Activated CD4-positive, alpha-beta T cell treated with anti-CD3 and anti-CD28 coated beads, Interleukin-2, amount 10 ng/mL, durations not matched to agents 7 days and 5 days (primary cell): ENCODE measurements around the gene MEG3. TPM values are rescaled to one million over a fixed set of nuclear protein-coding genes. Genes with fewer than 3 reads are reported as not detected.
"Not testable (repeated sequence)": the region's sequence is repeated elsewhere in the genome, so short reads cannot be mapped to it uniquely, and the experiment has no call there.

ENCODE experiments used
- CTCF ChIA-PET: fragments of 350-600 bp; sonication (Branson Sonifier 250); formaldehyde crosslinking; loops from one replicate; lab custom pipeline; 2021; ENCODE audit warnings: antibody characterized with exemption; lab: Charles Lee
- POLR2A ChIA-PET: fragments of 350-600 bp; sonication (Branson Sonifier 250); formaldehyde crosslinking; loops from one replicate; lab custom pipeline; 2021; ENCODE audit warnings: antibody characterized with exemption; lab: Charles Lee
- DNase-seq: peaks from one replicate; pipeline ENCODE4 v3.0.0-alpha.2; 2020
- H3K27ac Mint-ChIP-seq: one replicate; pipeline ENCODE4 v1.8.0; 2021; ENCODE audit warnings: mild to moderate bottlenecking, moderate library complexity, mixed read lengths
- H3K27me3 Mint-ChIP-seq: one replicate; pipeline ENCODE4 v1.8.0; 2021; ENCODE audit warnings: mixed read lengths
- H3K36me3 Mint-ChIP-seq: one replicate; pipeline ENCODE4 v1.8.0; 2021; ENCODE audit warnings: low read depth, mixed read lengths
- H3K4me1 Mint-ChIP-seq: one replicate; pipeline ENCODE4 v1.8.0; 2021; ENCODE audit warnings: mixed read lengths
- H3K4me3 Mint-ChIP-seq: one replicate; pipeline ENCODE4 v1.8.0; 2021; ENCODE audit warnings: mild to moderate bottlenecking, moderate library complexity, mixed read lengths
- H3K9me3 Mint-ChIP-seq: one replicate; pipeline ENCODE4 v1.8.0; 2021; ENCODE audit warnings: mixed read lengths
- total RNA-seq, 2 experiments: library from RNA; stranded (reverse); gene quantifications; one replicate each; pipeline ENCODE4 v1.2.3, GENCODE V29; 2021

Gene MEG3
- total RNA-seq, 2 experiments from 2014 or later, result not detected

GRCh38 chr14:100807979-100808734 lies 17.8 kb upstream of the MEG3 start:
- H3K36me3 Mint-ChIP-seq, result no peaks in the 10 kb centered on the region
- H3K4me3 Mint-ChIP-seq, result no peak overlapping the region
- no peak overlapping the region for H3K27ac Mint-ChIP-seq
- CTCF ChIA-PET, result no interaction called here
- POLR2A ChIA-PET, result no interaction called here
- peaks cover 8% of the 10 kb centered on the region for H3K27me3 Mint-ChIP-seq
- H3K9me3 Mint-ChIP-seq, result peaks cover 20% of the 10 kb centered on the region
- DNase-seq, result no peak
- H3K4me1 Mint-ChIP-seq, result no peaks in the 10 kb centered on the region

- H3K27ac Mint-ChIP-seq, result no peak overlapping the region
- no peak overlapping the region for H3K4me3 Mint-ChIP-seq
- no peaks in the 10 kb centered on the region for H3K4me1 Mint-ChIP-seq
- ChIA-PET POLR2A (no interaction called here), CTCF (no interaction called here)
- H3K27me3 Mint-ChIP-seq, result peaks cover 8% of the 10 kb centered on the region
- H3K36me3 Mint-ChIP-seq, result no peaks in the 10 kb centered on the region
- H3K9me3 Mint-ChIP-seq, result peaks cover 20% of the 10 kb centered on the region
- no peak for DNase-seq
These were observed 15.5 kb upstream of the MEG3 start for GRCh38 chr14:100810435-100810834.

- Mint-ChIP-seq H3K27ac (no peak overlapping the region), H3K36me3 (no peaks in the 10 kb centered on the region), H3K27me3 (peaks cover 8% of the 10 kb centered on the region), H3K4me1 (peaks cover 1% of the 10 kb centered on the region), H3K4me3 (no peak overlapping the region), H3K9me3 (peaks cover 20% of the 10 kb centered on the region)
- CTCF ChIA-PET, result no interaction called here
- POLR2A ChIA-PET, result no interaction called here
- no peak for DNase-seq
These were observed 15.0 kb upstream of the MEG3 start for GRCh38 chr14:100810861-100811461.

- H3K4me1 Mint-ChIP-seq, result peaks cover 1% of the 10 kb centered on the region
- H3K27me3 Mint-ChIP-seq, result peaks cover 8% of the 10 kb centered on the region
- ChIA-PET POLR2A (no interaction called here), CTCF (no interaction called here)
- no peaks in the 10 kb centered on the region for H3K36me3 Mint-ChIP-seq
- no peak for DNase-seq
- no peak overlapping the region for H3K27ac Mint-ChIP-seq
- peaks cover 13% of the 10 kb centered on the region for H3K9me3 Mint-ChIP-seq
- no peak overlapping the region for H3K4me3 Mint-ChIP-seq
These were observed 12.6 kb upstream of the MEG3 start for GRCh38 chr14:100813291-100813690.

- Mint-ChIP-seq H3K36me3 (no peaks in the 10 kb centered on the region), H3K27ac (no peak overlapping the region), H3K4me1 (peaks cover 1% of the 10 kb centered on the region), H3K27me3 (peaks cover 2% of the 10 kb centered on the region), H3K9me3 (no peaks in the 10 kb centered on the region), H3K4me3 (no peak overlapping the region)
- ChIA-PET POLR2A (no interaction called here), CTCF (no interaction called here)
- DNase-seq, result no peak
These were observed 10.2 kb upstream of the MEG3 start for GRCh38 chr14:100815478-100816285.

GRCh38 chr14:100816286-100816949 lies 9.5 kb upstream of the MEG3 start:
- Mint-ChIP-seq H3K27me3 (peaks cover 2% of the 10 kb centered on the region), H3K27ac (no peak overlapping the region), H3K36me3 (no peaks in the 10 kb centered on the region), H3K9me3 (no peaks in the 10 kb centered on the region), H3K4me3 (no peak overlapping the region), H3K4me1 (peaks cover 1% of the 10 kb centered on the region)
- DNase-seq, result no peak
- ChIA-PET POLR2A (no interaction called here), CTCF (no interaction called here)

- Mint-ChIP-seq H3K9me3 (no peaks in the 10 kb centered on the region), H3K27me3 (no peaks in the 10 kb centered on the region), H3K4me3 (no peak overlapping the region), H3K36me3 (no peaks in the 10 kb centered on the region), H3K27ac (no peak overlapping the region), H3K4me1 (peaks cover 1% of the 10 kb centered on the region)
- DNase-seq, result no peak
- ChIA-PET POLR2A (no interaction called here), CTCF (no interaction called here)
These were observed 8.7 kb upstream of the MEG3 start for GRCh38 chr14:100816950-100817901.

GRCh38 chr14:100818221-100818699 lies 7.7 kb upstream of the MEG3 start:
- no peaks in the 10 kb centered on the region for H3K9me3 Mint-ChIP-seq
- H3K27me3 Mint-ChIP-seq, result peaks cover 4% of the 10 kb centered on the region
- H3K4me1 Mint-ChIP-seq, result peaks cover 1% of the 10 kb centered on the region
- H3K36me3 Mint-ChIP-seq, result no peaks in the 10 kb centered on the region
- POLR2A ChIA-PET, result no interaction called here
- no peak overlapping the region for H3K27ac Mint-ChIP-seq
- CTCF ChIA-PET, result no interaction called here
- no peak overlapping the region for H3K4me3 Mint-ChIP-seq
- DNase-seq, result no peak

- H3K4me1 Mint-ChIP-seq, H3K27me3 Mint-ChIP-seq, H3K36me3 Mint-ChIP-seq, H3K9me3 Mint-ChIP-seq, CTCF ChIA-PET, H3K27ac Mint-ChIP-seq, POLR2A ChIA-PET, H3K4me3 Mint-ChIP-seq, DNase-seq: not testable (repeated sequence)
These were observed 7.0 kb upstream of the MEG3 start for GRCh38 chr14:100818923-100819322.

- Mint-ChIP-seq H3K9me3 (no peaks in the 10 kb centered on the region), H3K4me1 (peaks cover 1% of the 10 kb centered on the region), H3K4me3 (no peak overlapping the region), H3K36me3 (no peaks in the 10 kb centered on the region), H3K27ac (no peak overlapping the region), H3K27me3 (peaks cover 11% of the 10 kb centered on the region)
- no peak for DNase-seq
- ChIA-PET POLR2A (no interaction called here), CTCF (no interaction called here)
These were observed 6.5 kb upstream of the MEG3 start for GRCh38 chr14:100819453-100819828.

- POLR2A ChIA-PET, result no interaction called here
- Mint-ChIP-seq H3K4me3 (no peak overlapping the region), H3K4me1 (peaks cover 1% of the 10 kb centered on the region), H3K9me3 (no peaks in the 10 kb centered on the region), H3K27me3 (peaks cover 16% of the 10 kb centered on the region), H3K27ac (no peak overlapping the region), H3K36me3 (no peaks in the 10 kb centered on the region)
- DNase-seq, result no peak
- CTCF ChIA-PET, result no interaction called here
These were observed 6.0 kb upstream of the MEG3 start for GRCh38 chr14:100819829-100820475.

GRCh38 chr14:100820957-100821356 lies 5.0 kb upstream of the MEG3 start:
- no peak for DNase-seq
- Mint-ChIP-seq H3K4me1 (peaks cover under 1% of the 10 kb centered on the region), H3K27me3 (peaks cover 24% of the 10 kb centered on the region), H3K36me3 (no peaks in the 10 kb centered on the region), H3K4me3 (no peak overlapping the region), H3K27ac (no peak overlapping the region), H3K9me3 (no peaks in the 10 kb centered on the region)
- ChIA-PET CTCF (no interaction called here), POLR2A (no interaction called here)
